Transverse colon (tissue), 4 donors: Measurements from ENCODE around the gene SLC35F1. TPM values are rescaled to one million over a fixed set of nuclear protein-coding genes. Genes with fewer than 3 reads are reported as not detected.

Source experiments
- DNase-seq: peaks from one replicate; pipeline ENCODE4 v3.0.0-alpha.2; 2019
- H3K27ac ChIP-seq, 4 donors: fragments of 200-600 bp; sonication (generic); 2 replicates each; pipeline ENCODE4 v1.5.1; 2016 to 2018; ENCODE audit warnings: inconsistent platforms in 4 of 4
- H3K27me3 ChIP-seq: fragments of 200-600 bp; sonication (generic); 2 replicates; pipeline ENCODE4 v1.5.1; 2017; ENCODE audit warnings: inconsistent platforms
- H3K36me3 ChIP-seq, 4 donors: fragments of 200-600 bp; sonication (generic); 2 replicates each; pipeline ENCODE4 v1.5.1; 2017 to 2019; ENCODE audit warnings: inconsistent platforms in 4 of 4
- H3K4me1 ChIP-seq, 4 donors: fragments of 200-600 bp; sonication (generic); 2 replicates each; pipeline ENCODE4 v1.5.1; 2017 to 2020; ENCODE audit warnings: inconsistent platforms in 4 of 4
- H3K4me3 ChIP-seq, 4 donors: fragments of 200-600 bp; sonication (generic); 1 replicate in 1 of 4; 2 replicates in 3 of 4; pipeline versions ENCODE4 v1.5.1 to v1.6.1; 2017 to 2019; ENCODE audit warnings: inconsistent platforms in 4 of 4
- H3K9me3 ChIP-seq, 2 donors: fragments of 200-600 bp; sonication (generic); 2 replicates each; pipeline ENCODE4 v1.5.1; 2017 to 2019; ENCODE audit warnings: inconsistent platforms in 2 of 2
- CTCF ChIP-seq, 5 experiments: fragments of 200-600 bp in 3 of 5; fragments of 450-650 bp in 2 of 5; sonication (generic) in 3 of 5; IDR thresholded peaks; 1 replicate in 2 of 5; 2 replicates in 3 of 5; pipeline ENCODE4 v1.5.1; 2016 to 2017; ENCODE audit warnings: antibody characterized with exemption in 5 of 5, inconsistent platforms in 3 of 5, mild to moderate bottlenecking in 2 of 5, moderate library complexity in 1 of 5
- EP300 ChIP-seq: sonication (generic); formaldehyde crosslinking; IDR thresholded peaks from one replicate; pipeline ENCODE4 v1.6.1; 2017; ENCODE audit warnings: antibody characterized with exemption, low read depth
- POLR2A ChIP-seq: fragments of 450-650 bp; IDR thresholded peaks from one replicate; pipeline ENCODE4 v1.6.1; 2016; ENCODE audit warnings: antibody characterized with exemption, mild to moderate bottlenecking, moderate library complexity
- POLR2AphosphoS5 ChIP-seq, 3 donors: sonication (generic); formaldehyde crosslinking; IDR thresholded peaks; one replicate each; pipeline ENCODE4 v1.6.1; 2016; ENCODE audit warnings: antibody characterized with exemption in 3 of 3
- WGBS, 2 donors: methylation state at CpG; one replicate each; pipeline ENCODE4 v1.1.5; 2018; ENCODE audit warnings: low coverage in 1 of 2; 5-methylcytosine and 5-hydroxymethylcytosine counted together
- in situ Hi-C, 4 donors: fragments of 200-750 bp; cut with MboI; loops; one replicate each; pipeline versions ENCODE4 v1.15.0 to v1.15.1; 2017; ENCODE audit warnings: low sequenced_read_pairs in 3 of 4, low pct_ligation_motif_present in 1 of 4, low pct_unique_long_range_greater_than_20kb in 1 of 4
- intact Hi-C: fragments of 100-400 bp; cut with DNase I; formaldehyde crosslinking; loops from one replicate; pipeline ENCODE4 v1.15.1; 2023; ENCODE audit warnings: low total_unique reads
- total RNA-seq, 4 donors: library from RNA; depleted of rRNA; stranded (reverse); fragments of >200 nt; gene quantifications; one replicate each; pipeline ENCODE4 v1.1.0, GENCODE V29; 2016

Gene SLC35F1
- total RNA-seq, 4 donors from 2014 or later = 0.37 to 1.1 (median 0.71) TPM

- in situ Hi-C loops (no loop called here), intact Hi-C loops (no loop called here)
- TF ChIP-seq EP300 (no peak), POLR2A (no peak), CTCF (IDR thresholded peaks at IDR 0.05) (no peak), POLR2AphosphoS5 (IDR thresholded peaks at IDR 0.05) (no peak)
- H3K4me1 ChIP-seq = no peaks in the 10 kb centered on the region
- no peaks in the 10 kb centered on the region for H3K36me3 ChIP-seq
- H3K4me3 ChIP-seq = no peak overlapping the region
- no peak for DNase-seq
- H3K27me3 ChIP-seq = no peaks in the 10 kb centered on the region
- no peak overlapping the region for H3K27ac ChIP-seq
- 74 to 100% methylated on average over 1 of the region's 1 CpG for WGBS, 2 donors
- no peaks in the 10 kb centered on the region for H3K9me3 ChIP-seq
These were observed 345.4 kb downstream of the SLC35F1 start for GRCh38 chr6:118252474-118252873.

GRCh38 chr6:118253741-118254140 lies 346.7 kb downstream of the SLC35F1 start:
- intact Hi-C loops (no loop called here), in situ Hi-C loops (no loop called here)
- H3K27me3 ChIP-seq = no peaks in the 10 kb centered on the region
- H3K27ac ChIP-seq = no peak overlapping the region
- no peaks in the 10 kb centered on the region for H3K9me3 ChIP-seq
- 69 to 73% methylated on average over 3 of the region's 3 CpGs for WGBS, 2 donors
- no peak for DNase-seq
- no peak overlapping the region for H3K4me3 ChIP-seq
- TF ChIP-seq EP300 = no peak
- TF ChIP-seq POLR2AphosphoS5 (IDR thresholded peaks at IDR 0.05) = no peak
- no peak for TF ChIP-seq CTCF (IDR thresholded peaks at IDR 0.05)
- no peak for TF ChIP-seq POLR2A
- H3K36me3 ChIP-seq = no peaks in the 10 kb centered on the region
- no peaks in the 10 kb centered on the region for H3K4me1 ChIP-seq

GRCh38 chr6:118260833-118261232 lies 353.8 kb downstream of the SLC35F1 start:
- in situ Hi-C loops (no loop called here), intact Hi-C loops (no loop called here)
- Histone ChIP-seq H3K4me3 (no peak overlapping the region), H3K4me1 (no peaks in the 10 kb centered on the region), H3K9me3 (no peaks in the 10 kb centered on the region), H3K27ac (no peak overlapping the region), H3K36me3 (no peaks in the 10 kb centered on the region), H3K27me3 (no peaks in the 10 kb centered on the region)
- TF ChIP-seq POLR2AphosphoS5 (IDR thresholded peaks at IDR 0.05) = no peak
- TF ChIP-seq POLR2A = no peak
- no peak for TF ChIP-seq EP300
- TF ChIP-seq CTCF (IDR thresholded peaks at IDR 0.05) = no peak
- 71 to 76% methylated on average over 2 of the region's 2 CpGs for WGBS, 2 donors
- DNase-seq = no peak

GRCh38 chr6:118263921-118264486 lies 356.9 kb downstream of the SLC35F1 start:
- DNase-seq = no peak
- H3K4me3 ChIP-seq = no peak overlapping the region
- H3K27ac ChIP-seq = no peak overlapping the region
- H3K27me3 ChIP-seq = no peaks in the 10 kb centered on the region
- in situ Hi-C loops (no loop called here), intact Hi-C loops (no loop called here)
- 13% methylated on average over 2 of the region's 2 CpGs; no CpG with 5 or more reads in 1 of the 2 donors for WGBS, 2 donors
- TF ChIP-seq CTCF (IDR thresholded peaks at IDR 0.05) (peak in 1 of 5 experiments; percentile 14), EP300 (no peak)
- H3K36me3 ChIP-seq = no peaks in the 10 kb centered on the region
- H3K9me3 ChIP-seq = no peaks in the 10 kb centered on the region
- no peaks in the 10 kb centered on the region for H3K4me1 ChIP-seq
